ENCODE measurements around the gene FCN1.
A peak's percentile ranks its signal among the peaks of the same experiment; 100 is the strongest.
"Not testable (repeated sequence)": the region's sequence is repeated elsewhere in the genome, so short reads cannot be mapped to it uniquely, and the experiment has no call there.

FCN1 gene

GRCh38 chr9:134871697-134872340 lies 45.9 kb downstream of the FCN1 start:
- DNase-seq = peak; percentile 25

- DNase-seq = peak; percentile 22
Observed at GRCh38 chr9:134870746-134871662, 46.7 kb downstream of the FCN1 start.

GRCh38 chr9:134870301-134870694 lies 47.4 kb downstream of the FCN1 start:
- no peak for DNase-seq

DNA sequence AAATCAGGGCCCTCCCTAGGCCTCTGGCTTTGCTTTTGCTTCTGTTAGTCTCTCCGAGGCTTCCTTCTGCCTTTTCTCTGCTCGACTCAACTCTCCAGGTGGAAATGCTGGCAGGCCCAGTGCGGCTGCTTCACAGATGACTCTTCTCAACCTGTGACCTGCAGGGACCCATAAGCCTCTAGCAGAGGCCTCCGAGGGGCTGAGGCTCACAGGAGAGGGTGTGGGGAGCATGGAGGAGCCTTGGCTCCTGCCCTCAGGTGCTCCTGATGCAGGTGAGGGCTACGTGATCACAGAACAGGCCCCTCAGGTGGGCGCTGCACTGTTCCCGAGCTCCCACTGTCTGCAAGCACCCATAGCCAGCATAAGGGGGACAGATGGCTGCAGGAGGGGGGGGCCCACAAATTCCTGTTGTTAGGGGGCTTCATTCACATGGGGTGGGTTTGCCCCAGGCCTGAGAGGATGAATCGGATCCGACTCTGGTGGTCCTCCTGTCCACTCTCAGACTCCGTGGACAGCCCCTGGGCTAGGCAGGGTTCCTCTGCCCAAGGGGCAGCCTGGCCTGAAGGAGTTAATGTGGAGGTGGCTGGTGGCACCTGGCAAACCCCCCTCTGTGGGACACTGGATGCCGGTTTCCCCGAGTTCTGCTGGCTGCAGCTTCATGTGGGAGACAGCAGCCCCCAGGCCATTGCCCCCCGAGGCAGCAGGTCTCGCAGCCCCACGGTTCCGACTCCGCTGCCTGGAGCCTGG lies 48.0 kb downstream of the FCN1 start:
- no peak for DNase-seq

GRCh38 chr9:134868751-134869553 lies 48.8 kb downstream of the FCN1 start:
- no peak for DNase-seq

DNA sequence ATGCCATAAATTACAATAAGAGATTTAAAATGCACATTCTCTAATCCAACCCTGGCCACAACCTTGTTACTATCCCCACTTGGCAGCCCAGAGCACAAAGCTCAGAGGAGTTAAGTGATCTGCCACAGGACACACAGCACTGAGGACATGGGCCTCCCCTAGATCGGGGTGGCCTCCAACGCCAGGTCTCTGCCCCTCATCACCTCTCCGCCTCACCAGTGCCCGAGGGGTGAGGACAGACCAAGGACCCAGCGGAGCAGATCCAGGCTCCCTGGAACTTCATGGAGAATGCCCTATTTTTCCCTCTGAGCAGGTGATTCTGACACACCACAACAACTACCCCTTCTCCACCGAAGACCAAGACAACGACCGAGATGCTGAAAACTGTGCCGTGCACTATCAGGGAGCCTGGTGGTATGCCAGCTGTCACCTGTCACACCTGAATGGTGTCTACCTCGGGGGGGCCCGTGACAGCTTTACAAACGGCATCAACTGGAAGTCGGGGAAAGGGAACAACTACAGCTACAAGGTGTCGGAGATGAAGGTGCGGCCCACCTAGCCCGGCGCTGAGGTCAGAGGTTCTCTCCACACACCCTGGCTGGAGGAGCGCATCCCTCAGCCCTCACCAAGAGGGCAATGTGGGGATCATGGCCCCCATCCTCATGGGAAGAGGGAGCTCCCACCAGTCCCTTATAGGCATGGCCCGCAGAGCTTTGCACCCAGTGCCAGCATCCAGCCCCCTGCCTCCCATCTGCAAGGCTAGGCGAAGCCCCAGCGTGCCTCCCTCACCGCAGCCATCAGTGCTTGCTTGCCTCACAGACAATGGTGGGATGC lies 49.6 kb downstream of the FCN1 start:
- DNase-seq = no peak

DNA sequence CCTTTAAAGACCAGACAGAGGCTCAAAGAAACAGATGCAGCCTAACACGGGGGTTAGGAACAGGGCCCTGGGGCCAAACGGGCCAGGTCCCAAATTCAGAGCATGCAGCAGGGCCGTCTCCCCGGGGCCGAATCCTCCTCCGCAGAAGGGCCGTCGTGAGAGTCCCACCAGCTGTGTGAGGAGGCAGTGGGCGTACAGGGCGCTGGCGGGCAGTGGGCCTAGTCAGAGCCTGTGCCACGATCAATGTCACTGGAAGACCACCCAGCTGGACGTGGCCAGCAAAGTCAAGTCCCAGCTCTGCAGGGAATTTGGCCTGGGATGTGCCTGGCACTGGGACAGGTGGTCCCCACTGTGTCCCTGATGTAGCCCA lies 52.9 kb downstream of the FCN1 start:
- no peak for DNase-seq

- peak; percentile 55 for DNase-seq
Observed at GRCh38 chr9:134863941-134864820, 53.5 kb downstream of the FCN1 start.

DNA sequence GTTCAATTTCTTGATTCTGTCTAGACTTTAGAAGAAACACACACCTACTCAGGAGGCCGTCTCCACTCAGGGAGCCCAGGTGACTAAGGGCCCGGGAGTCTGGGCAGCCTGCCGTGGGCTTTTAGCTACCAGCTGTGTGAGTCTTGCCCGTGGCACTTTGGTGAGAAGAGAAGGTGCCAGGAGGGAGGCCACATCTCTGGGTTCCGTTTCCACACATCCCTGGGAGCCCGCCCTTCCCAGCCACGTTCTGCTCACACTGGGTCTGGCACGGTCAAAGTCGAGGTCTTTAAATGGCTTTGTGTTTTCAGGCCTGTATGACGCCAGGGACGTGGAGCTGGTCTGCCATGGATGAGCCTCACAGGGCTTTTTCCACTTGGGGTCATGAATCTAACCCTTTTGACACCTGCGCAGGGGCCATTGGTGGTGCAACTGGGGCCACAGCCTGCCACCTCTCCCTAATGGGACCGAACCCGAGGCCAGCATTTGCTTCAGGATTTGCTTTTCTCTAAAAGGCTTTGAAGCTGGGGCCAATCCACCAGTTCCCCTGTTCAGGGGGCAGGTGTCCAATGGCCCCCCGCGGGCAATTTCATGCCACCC lies 54.3 kb downstream of the FCN1 start:
- no peak for DNase-seq

GRCh38 chr9:134861595-134862334 lies 55.9 kb downstream of the FCN1 start:
- DNase-seq = no peak

- no peak for DNase-seq
Observed at GRCh38 chr9:134860510-134860909, 57.2 kb downstream of the FCN1 start.

DNA sequence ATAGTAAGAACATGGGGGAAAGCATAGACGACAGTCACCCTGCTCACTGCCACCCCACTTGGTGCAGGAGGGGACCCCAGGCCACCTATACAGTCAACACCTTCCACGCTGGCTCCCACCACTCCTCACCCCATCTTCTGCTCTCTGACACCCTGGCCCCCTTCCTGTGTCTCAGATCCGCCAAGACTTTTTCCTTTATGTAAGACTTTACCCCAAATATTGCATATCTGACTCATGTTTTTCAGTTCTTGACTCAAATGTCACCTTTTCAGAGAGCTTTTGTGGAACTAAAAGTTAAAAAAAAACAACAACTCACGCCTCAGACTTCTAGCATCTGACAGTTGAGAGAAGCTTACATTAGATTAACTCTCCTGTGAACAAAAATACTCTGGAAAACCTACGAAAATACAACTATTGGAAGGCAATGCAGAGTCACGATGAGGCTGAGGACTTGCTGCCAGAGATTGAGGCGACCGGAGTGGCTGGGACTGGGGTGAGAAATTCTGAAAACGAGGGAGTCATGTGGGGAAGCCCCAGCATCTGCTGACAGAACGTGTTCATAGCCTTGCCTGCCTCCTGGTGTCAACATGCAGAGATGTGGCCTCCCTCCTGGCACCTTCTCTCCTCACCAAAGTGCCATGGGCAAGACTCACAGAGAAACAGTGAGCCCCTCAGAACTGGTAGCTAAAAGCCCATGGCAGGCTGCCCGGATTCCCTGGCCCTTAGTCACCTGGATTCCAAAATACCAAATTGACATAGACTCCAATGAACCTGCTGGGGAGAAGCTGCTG lies 59.5 kb downstream of the FCN1 start:
- DNase-seq = peak; percentile 75

- not testable (repeated sequence) for DNase-seq
Observed at GRCh38 chr9:134857451-134857850, 60.3 kb downstream of the FCN1 start.

GRCh38 chr9:134855900-134856377 lies 61.8 kb downstream of the FCN1 start:
- DNase-seq = no peak

Measured in fibroblast of skin of scalp (primary cell).